Measurements from ENCODE around the gene MCF2L2.
"Not testable (repeated sequence)": the region's sequence is repeated elsewhere in the genome, so short reads cannot be mapped to it uniquely, and the experiment has no call there.

MCF2L2 gene

GRCh38 chr3:183193762-183194689, 234.4 kb downstream of the MCF2L2 start:
- no peak for DNase-seq

- DNase-seq, result no peak
Observed at GRCh38 chr3:183192650-183193300, 235.6 kb downstream of the MCF2L2 start.

GRCh38 chr3:183189641-183190040, 238.8 kb downstream of the MCF2L2 start:
- DNase-seq, result no peak

GRCh38 chr3:183188895-183189462, 239.4 kb downstream of the MCF2L2 start:
- DNase-seq, result peak; percentile 24

GRCh38 chr3:183185696-183186095, 242.7 kb downstream of the MCF2L2 start:
- no peak for DNase-seq

GRCh38 chr3:183182732-183183610, 245.4 kb downstream of the MCF2L2 start:
- DNase-seq, result no peak

- DNase-seq, result no peak
Observed at GRCh38 chr3:183182073-183182472, 246.3 kb downstream of the MCF2L2 start.

GRCh38 chr3:183181606-183182005, 246.8 kb downstream of the MCF2L2 start:
- DNase-seq, result no peak

- no peak for DNase-seq
Observed at GRCh38 chr3:183180784-183181295, 247.6 kb downstream of the MCF2L2 start.

GRCh38 chr3:183180110-183180783, 248.2 kb downstream of the MCF2L2 start:
- DNase-seq, result no peak

- DNase-seq, result not testable (repeated sequence)
Observed at GRCh38 chr3:183179550-183179908, 248.9 kb downstream of the MCF2L2 start.

- peak; percentile 19 for DNase-seq
Observed at GRCh38 chr3:183178833-183179549, 249.4 kb downstream of the MCF2L2 start.

GRCh38 chr3:183178512-183178832, 249.9 kb downstream of the MCF2L2 start:
- DNase-seq, result no peak

- DNase-seq, result no peak
Observed at GRCh38 chr3:183172051-183172639, 256.3 kb downstream of the MCF2L2 start.

GRCh38 chr3:183167975-183168374, 260.4 kb downstream of the MCF2L2 start:
- not testable (repeated sequence) for DNase-seq

- no peak for DNase-seq
Observed at GRCh38 chr3:183163563-183163962, 264.9 kb downstream of the MCF2L2 start.

- no peak for DNase-seq
Observed at GRCh38 chr3:183161552-183162336, 266.7 kb downstream of the MCF2L2 start.

- DNase-seq, result no peak
Observed at GRCh38 chr3:183160616-183161015, 267.8 kb downstream of the MCF2L2 start.

- DNase-seq, result no peak
Observed at GRCh38 chr3:183159333-183159732, 269.1 kb downstream of the MCF2L2 start.

- DNase-seq, result no peak
Observed at GRCh38 chr3:183158551-183159006, 269.8 kb downstream of the MCF2L2 start.
